ENCODE measurements around the gene SYNRG.
"Not testable (repeated sequence)": the region's sequence is repeated elsewhere in the genome, so short reads cannot be mapped to it uniquely, and the experiment has no call there.

- TF ChIP-seq CTCF (IDR thresholded peaks at IDR 0.05; ENCODE audit: low read length); EZH2 (IDR thresholded peaks at IDR 0.05; ENCODE audit: borderline replicate concordance, low read length): not testable (repeated sequence)
Observed at GRCh38 chr17:37511642-37512041, 97.6 kb downstream of the SYNRG start.

Measured in OCI-LY1 (cell line).